ENCODE measurements around the gene NDUFB11. TPM values are rescaled to one million over a fixed set of nuclear protein-coding genes. Genes with fewer than 3 reads are reported as not detected.
A peak's percentile ranks its signal among the peaks of the same experiment; 100 is the strongest.

The NDUFB11 gene
- total RNA-seq, 1 experiment from 2014 or later = 92.7 TPM

GRCh38 chrX:47093248-47093647 lies 51.3 kb downstream of the NDUFB11 start:
- no peak overlapping the region for H3K4me3 ChIP-seq
- H3K27ac ChIP-seq = no peak overlapping the region
- no peaks in the 10 kb centered on the region for H3K4me1 ChIP-seq
- DNase-seq = peak in 1 of 2 experiments; percentile 16
- H3K9me3 ChIP-seq (replicated peaks) = no peaks in the 10 kb centered on the region
- H3K27me3 ChIP-seq = no peaks in the 10 kb centered on the region
- H3K36me3 ChIP-seq = no peaks in the 10 kb centered on the region

Other genes with a start within 250 kb of the NDUFB11 start
- gene JADE3, start 232.3 kb downstream of the NDUFB11 start, total RNA-seq (2014; rRNA removed; shearing (Covaris generic)) = 4.5 and 5.5 TPM in 2 replicates
- gene RGN, start 66.3 kb downstream of the NDUFB11 start, total RNA-seq (2014; rRNA removed; shearing (Covaris generic)) = not detected in 2 replicates
- gene RBM10, start 519 bp upstream of the NDUFB11 start, total RNA-seq (2014; rRNA removed; shearing (Covaris generic)) = 51.7 and 52.3 TPM in 2 replicates
- 152 and 158 TPM in 2 replicates for gene UBA1, start 49.1 kb upstream of the NDUFB11 start, total RNA-seq (2014; rRNA removed; shearing (Covaris generic))
- gene CDK16, start 74.0 kb upstream of the NDUFB11 start, total RNA-seq (2014; rRNA removed; shearing (Covaris generic)) = 68.5 and 71.8 TPM in 2 replicates
- 51.0 and 53.4 TPM in 2 replicates for gene USP11, start 88.3 kb upstream of the NDUFB11 start, total RNA-seq (2014; rRNA removed; shearing (Covaris generic))
- not detected in 2 replicates for gene ZNF157, start 225.9 kb upstream of the NDUFB11 start, total RNA-seq (2014; rRNA removed; shearing (Covaris generic))

Measured in SJCRH30 (cell line).